Measurements from ENCODE around the gene GPC1.

Gene GPC1

DNA sequence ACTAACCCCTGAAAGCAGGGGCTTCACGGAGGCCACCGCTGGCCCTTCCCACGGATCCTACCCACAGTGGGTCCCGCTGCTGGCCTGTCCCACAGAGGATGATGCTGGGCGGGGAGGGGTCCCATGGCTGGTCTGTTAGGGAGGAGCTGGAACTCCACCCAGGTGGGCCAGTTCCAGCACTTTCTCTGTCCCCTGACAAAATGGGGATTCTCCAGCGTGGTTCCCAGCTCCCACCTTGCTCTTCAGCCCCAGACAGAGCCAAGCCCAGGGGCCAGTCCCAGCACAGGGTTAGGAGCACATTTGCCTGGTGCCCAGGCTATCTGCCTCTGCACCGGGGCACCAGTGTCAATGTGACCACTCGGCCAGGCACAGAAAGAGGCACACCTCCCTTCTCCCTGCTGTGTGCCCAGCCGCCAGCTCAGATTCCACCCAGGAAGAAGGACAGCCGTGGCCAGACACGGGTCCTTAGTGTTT lies 72.4 kb downstream of the GPC1 start:
- H3K27ac ChIP-seq: no peak overlapping the region
- TF ChIP-seq, protein P1, sequence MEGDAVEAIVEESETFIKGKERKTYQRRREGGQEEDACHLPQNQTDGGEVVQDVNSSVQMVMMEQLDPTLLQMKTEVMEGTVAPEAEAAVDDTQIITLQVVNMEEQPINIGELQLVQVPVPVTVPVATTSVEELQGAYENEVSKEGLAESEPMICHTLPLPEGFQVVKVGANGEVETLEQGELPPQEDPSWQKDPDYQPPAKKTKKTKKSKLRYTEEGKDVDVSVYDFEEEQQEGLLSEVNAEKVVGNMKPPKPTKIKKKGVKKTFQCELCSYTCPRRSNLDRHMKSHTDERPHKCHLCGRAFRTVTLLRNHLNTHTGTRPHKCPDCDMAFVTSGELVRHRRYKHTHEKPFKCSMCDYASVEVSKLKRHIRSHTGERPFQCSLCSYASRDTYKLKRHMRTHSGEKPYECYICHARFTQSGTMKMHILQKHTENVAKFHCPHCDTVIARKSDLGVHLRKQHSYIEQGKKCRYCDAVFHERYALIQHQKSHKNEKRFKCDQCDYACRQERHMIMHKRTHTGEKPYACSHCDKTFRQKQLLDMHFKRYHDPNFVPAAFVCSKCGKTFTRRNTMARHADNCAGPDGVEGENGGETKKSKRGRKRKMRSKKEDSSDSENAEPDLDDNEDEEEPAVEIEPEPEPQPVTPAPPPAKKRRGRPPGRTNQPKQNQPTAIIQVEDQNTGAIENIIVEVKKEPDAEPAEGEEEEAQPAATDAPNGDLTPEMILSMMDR (IDR thresholded peaks at IDR 0.05): no peak
- DNase-seq (ENCODE audit: low spot score): peak; percentile 55
- no peak overlapping the region for H3K4me3 ChIP-seq

DNA sequence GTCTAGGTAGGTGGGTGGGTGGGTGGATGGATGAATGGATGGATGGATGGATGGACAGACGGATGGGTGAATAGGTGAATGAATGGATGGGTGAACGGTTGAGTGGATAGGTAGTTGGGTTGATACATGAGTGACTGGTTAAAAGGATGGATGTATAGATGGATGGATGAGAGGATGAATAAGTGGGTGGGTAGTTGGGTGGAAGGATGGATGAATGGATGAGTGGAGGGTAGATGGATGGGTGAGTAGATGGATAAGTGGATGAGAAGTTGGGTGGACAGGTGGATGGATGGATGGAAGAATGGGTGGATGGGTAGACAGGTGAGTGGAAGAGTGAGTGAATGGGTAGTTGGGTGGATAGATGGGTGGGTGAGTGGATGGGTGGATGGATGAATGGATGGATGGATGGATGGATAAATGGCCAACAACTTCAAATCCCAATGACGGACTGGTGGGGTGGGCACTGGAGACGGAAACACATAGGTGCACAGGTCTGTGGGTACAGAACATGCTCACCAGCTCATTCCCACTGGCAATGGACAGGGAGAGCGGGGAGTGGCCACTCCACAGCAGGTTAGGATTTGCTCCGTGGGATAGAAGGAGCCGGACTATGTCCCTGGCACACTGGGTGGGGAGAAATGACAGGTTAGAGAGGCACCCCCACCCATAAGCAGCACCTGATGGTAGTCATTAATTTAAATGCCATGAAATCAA lies 73.5 kb downstream of the GPC1 start:
- no peak overlapping the region for H3K27ac ChIP-seq
- no peak overlapping the region for H3K4me3 ChIP-seq
- peak; percentile 45 for DNase-seq (ENCODE audit: low spot score)
- TF ChIP-seq, protein P1 (IDR thresholded peaks at IDR 0.05): no peak

DNA sequence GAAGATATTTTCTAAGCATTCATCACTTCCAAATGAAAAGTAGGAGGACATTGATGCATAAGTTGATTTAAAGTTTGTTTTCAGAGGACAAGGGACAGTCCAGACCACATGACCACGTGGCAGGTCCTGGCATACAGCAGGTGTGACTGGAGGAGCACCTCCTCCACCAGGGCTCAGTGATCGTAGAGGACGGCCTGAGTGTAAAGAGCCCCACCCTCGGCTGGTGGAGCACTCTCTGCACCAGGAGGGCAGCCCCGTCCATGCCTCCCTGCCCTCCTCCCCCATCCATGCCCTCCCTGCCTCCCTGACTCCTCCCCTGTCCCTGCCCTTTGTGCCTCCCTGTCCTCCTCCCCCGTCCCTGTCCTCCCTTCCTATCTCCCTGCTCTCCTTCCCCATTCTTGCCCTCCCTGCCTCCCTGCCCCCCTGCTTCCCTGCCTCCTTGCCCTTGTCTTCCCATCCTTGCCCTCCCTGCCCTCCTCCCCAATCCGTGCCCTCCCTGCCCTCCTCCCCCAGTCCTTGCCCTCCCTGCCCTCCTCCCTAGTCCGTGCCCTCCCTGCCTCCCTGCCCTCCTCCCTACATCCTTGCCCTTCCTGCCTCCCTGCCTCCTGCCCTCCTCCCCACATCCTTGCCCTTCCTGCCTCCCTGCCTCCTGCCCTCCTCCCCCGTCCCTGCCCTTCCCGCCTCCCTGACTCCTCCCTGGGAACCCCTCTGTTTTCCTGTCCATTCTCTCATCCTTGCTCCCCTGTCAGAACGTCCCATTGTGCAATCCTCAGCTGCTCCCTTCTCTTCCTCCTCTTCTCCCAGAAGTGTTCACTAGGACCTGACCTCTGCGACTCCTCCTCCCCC lies 74.4 kb downstream of the GPC1 start:
- TF ChIP-seq, protein P1 (IDR thresholded peaks at IDR 0.05): no peak
- no peak overlapping the region for H3K4me3 ChIP-seq
- DNase-seq (ENCODE audit: low spot score): peak; percentile 40
- H3K27ac ChIP-seq: no peak overlapping the region

DNA sequence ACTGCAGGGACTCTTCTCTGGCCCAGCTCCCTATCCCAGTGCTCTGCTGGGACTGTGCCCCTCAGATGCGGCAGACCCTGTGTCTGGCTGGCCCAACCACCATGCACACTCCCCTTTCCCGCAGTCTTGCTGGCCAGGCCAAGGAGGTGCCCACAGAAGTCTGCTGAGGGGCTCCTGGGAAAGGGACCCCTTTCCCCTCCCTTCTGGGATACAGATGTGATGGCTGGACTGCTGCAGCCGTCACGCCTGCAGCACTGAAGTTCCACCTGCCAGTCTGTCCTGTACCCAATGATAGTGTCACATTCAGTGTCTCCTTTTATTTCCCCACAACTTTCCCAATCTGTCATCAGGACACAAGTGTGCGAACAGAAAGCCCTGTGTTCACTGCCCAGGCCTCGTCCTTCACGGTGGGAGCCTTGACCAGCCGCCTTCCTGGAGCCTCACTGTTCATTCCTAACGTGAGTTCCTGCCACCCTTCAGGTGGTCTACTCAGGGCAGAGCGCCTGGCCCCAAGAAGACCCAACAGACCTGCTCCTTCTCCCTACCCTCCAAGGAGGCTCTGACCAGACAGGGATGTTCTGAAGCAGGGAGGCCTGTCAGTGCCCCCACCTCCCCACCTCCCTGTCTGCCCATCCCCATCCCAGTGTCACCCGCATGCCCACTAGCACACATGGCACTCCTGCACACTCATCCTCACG lies 75.2 kb downstream of the GPC1 start:
- TF ChIP-seq, protein P1 (IDR thresholded peaks at IDR 0.05): no peak
- peak; percentile 59 for DNase-seq (ENCODE audit: low spot score)
- H3K4me3 ChIP-seq: no peak overlapping the region

DNA sequence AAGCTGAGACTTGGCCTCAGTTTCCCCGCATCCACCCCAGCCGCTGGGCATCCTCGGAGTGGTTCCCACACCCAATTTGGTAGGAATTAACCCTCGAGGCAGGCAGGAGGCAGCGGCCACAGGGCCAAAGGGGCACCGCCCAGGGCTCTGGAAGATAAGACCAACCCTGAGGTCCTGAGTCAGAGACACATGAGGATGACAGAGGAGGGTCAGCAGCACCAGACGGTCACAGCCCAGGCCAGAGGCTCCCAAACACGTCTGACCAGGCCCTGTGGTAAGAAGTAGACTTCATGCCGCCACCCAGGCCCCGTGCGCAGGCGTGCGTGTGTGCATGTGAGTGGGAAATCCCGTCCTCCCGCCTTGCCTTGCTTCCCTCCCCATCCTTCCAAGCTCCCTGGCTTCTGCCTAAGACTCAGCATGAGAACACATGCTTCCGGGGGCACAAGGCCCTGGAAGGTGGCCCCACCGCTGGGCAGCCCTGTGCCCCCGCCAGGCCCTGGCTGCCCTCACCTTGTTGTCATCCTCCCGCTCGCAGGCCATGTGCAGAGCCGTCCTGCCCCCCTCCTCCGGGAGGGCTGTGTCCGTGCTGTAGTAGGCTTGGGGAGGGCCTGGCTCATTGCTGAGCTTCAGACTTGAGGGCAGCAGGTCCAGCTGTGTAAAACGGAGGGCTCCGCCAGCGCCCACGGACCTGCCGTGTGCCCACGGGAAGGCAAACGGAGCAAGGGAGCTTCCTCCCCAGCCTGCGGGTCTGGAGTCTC lies 76.1 kb downstream of the GPC1 start:
- Histone ChIP-seq H3K27ac (no peak overlapping the region), H3K4me3 (no peak overlapping the region)
- TF ChIP-seq, protein P1 (IDR thresholded peaks at IDR 0.05): no peak
- peak; percentile 61 for DNase-seq (ENCODE audit: low spot score)

More for the DNA sequence above, 75.2 kb downstream of the GPC1 start:
- no peak overlapping the region for H3K27ac ChIP-seq

DNA sequence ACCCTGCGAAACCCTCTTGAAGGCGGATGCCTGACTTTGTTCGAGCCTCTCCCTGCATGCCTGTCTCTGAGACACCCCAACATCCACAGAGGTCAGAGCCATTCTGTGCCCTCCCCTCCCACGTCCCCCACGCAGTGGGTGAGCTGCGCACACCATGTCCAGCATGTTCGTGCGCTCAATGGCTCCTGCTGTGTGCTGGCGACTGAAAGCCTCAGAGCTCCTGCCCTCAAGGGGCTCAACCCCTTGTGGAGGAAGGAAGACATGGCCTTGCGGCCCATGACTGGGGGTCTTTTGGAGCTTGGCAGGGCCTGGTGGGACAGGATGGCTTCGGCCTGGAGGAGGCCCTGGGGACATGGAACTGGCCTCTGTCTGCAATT lies 76.6 kb downstream of the GPC1 start:
- TF ChIP-seq, protein P1 (IDR thresholded peaks at IDR 0.05): no peak
- Histone ChIP-seq H3K4me3 (no peak overlapping the region), H3K27ac (no peak overlapping the region)
- DNase-seq (ENCODE audit: low spot score): peak; percentile 54

Data from coronary artery (tissue), 2 donors.